Sigmoid colon (tissue), 7 donors: ENCODE results near the gene SIGLEC8. TPM values are rescaled to one million over a fixed set of nuclear protein-coding genes. Genes with fewer than 3 reads are reported as not detected.
"Not testable (repeated sequence)": the region's sequence is repeated elsewhere in the genome, so short reads cannot be mapped to it uniquely, and the experiment has no call there.

ENCODE experiments used
- DNase-seq: peaks from one replicate; pipeline ENCODE4 v3.0.0-alpha.2; 2019
- H3K27ac ChIP-seq, 4 donors: fragments of 200-600 bp; sonication (generic); one replicate each; pipeline ENCODE4 v1.5.1; 2016 to 2019; ENCODE audit warnings: mild to moderate bottlenecking in 1 of 4
- H3K27me3 ChIP-seq, 3 donors: fragments of 200-600 bp; sonication (generic); one replicate each; pipeline ENCODE4 v1.5.1; 2019; ENCODE audit warnings: mild to moderate bottlenecking in 1 of 3
- H3K36me3 ChIP-seq, 4 donors: fragments of 200-600 bp; sonication (generic); one replicate each; pipeline ENCODE4 v1.5.1; 2016 to 2019
- H3K4me1 ChIP-seq, 4 donors: fragments of 200-600 bp; sonication (generic); one replicate each; pipeline ENCODE4 v1.5.1; 2017 to 2019
- H3K4me3 ChIP-seq, 4 donors: fragments of 200-600 bp; sonication (generic); one replicate each; pipeline ENCODE4 v1.5.1; 2017 to 2019; ENCODE audit warnings: mild to moderate bottlenecking in 2 of 4, moderate library complexity in 1 of 4
- H3K9me3 ChIP-seq, 4 donors: fragments of 200-600 bp in 3 of 4; sonication (generic) in 3 of 4; one replicate each; pipeline versions ENCODE4 v1.5.1 to v1.6.1; 2013 to 2019
- CTCF ChIP-seq, 4 experiments: fragments of 450-650 bp in 3 of 4; fragments of 200-600 bp in 1 of 4; IDR thresholded peaks; one replicate each; pipeline ENCODE4 v1.5.1; 2016 to 2019; ENCODE audit warnings: antibody characterized with exemption in 4 of 4, mild to moderate bottlenecking in 3 of 4, moderate library complexity in 2 of 4
- EP300 ChIP-seq, 4 donors: sonication (generic); formaldehyde crosslinking; IDR thresholded peaks; one replicate each; pipeline ENCODE4 v1.6.1; 2017; ENCODE audit warnings: antibody characterized with exemption in 4 of 4
- POLR2A ChIP-seq, 2 donors: fragments of 450-650 bp; IDR thresholded peaks; one replicate each; pipeline ENCODE4 v1.6.1; 2016; ENCODE audit warnings: antibody characterized with exemption in 2 of 2, mild to moderate bottlenecking in 2 of 2, moderate library complexity in 2 of 2
- POLR2AphosphoS5 ChIP-seq, 4 donors: sonication (generic); formaldehyde crosslinking; IDR thresholded peaks; one replicate each; pipeline ENCODE4 v1.6.1; 2017; ENCODE audit warnings: antibody characterized with exemption in 4 of 4
- WGBS, 2 donors: extraction: QIAGEN DNeasy Blood & Tissue Kit; methylation state at CpG; one replicate each; pipeline ENCODE4 v1.1.7; 2013; 5-methylcytosine and 5-hydroxymethylcytosine counted together
- intact Hi-C: fragments of 100-400 bp; cut with DNase I; formaldehyde crosslinking; loops from one replicate; pipeline ENCODE4 v1.15.1; 2023
- polyA plus RNA-seq, 3 donors: library from polyadenylated mRNA; stranded (reverse); fragments of 200-250 nt; gene quantifications; one replicate each; pipeline ENCODE4 v1.2.3, GENCODE V29; 2013
- total RNA-seq, 4 donors: library from RNA; depleted of rRNA; stranded (reverse); fragments of >200 nt; gene quantifications; one replicate each; pipeline ENCODE4 v1.1.0, GENCODE V29; 2016
- donor health status: healthy with polysubstance abuse.
- donor health status: Bipolar disorder and iron deficiency.
- donor health status: healthy.

The SIGLEC8 gene
- total and polyA plus RNA-seq, 7 donors = 0.36 to 4.9 (median 1.3) TPM; not detected in 3

- no peaks in the 10 kb centered on the region for H3K36me3 ChIP-seq
- WGBS, 2 donors = 39 to 58% methylated on average over 21 of the region's 21 CpGs
- H3K9me3 ChIP-seq = no peaks in the 10 kb centered on the region
- no peak for DNase-seq
- peaks cover 5 to 42% (median 11%) of the 10 kb centered on the region in 3 donors for H3K27me3 ChIP-seq
- intact Hi-C loops = no loop called here
- peak within 1 kb of the TSS in 1 of 4 donors; percentile 28 for H3K27ac ChIP-seq
- no peak for TF ChIP-seq POLR2AphosphoS5 (IDR thresholded peaks at IDR 0.05)
- no peak for TF ChIP-seq CTCF (IDR thresholded peaks at IDR 0.05)
- no peak for TF ChIP-seq EP300 (IDR thresholded peaks at IDR 0.05)
- no peak for TF ChIP-seq POLR2A (IDR thresholded peaks at IDR 0.05)
- H3K4me3 ChIP-seq = no peak within 1 kb of the TSS
- H3K4me1 ChIP-seq = no peaks in the 10 kb centered on the region
Observed at GRCh38 chr19:51417107-51417809, 41.0 kb downstream of the SIGLEC8 start, which contains the start of gene SIGLEC10. Gene SIGLEC10, minus strand, starts transcription at chr19:51417642. Its CDS starts 61 bp downstream, at chr19:51417581.

GRCh38 chr19:51416422-51416821 is 41.8 kb downstream of the SIGLEC8 start:
- H3K27ac ChIP-seq, H3K4me1 ChIP-seq, DNase-seq, H3K36me3 ChIP-seq, H3K4me3 ChIP-seq, H3K9me3 ChIP-seq, intact Hi-C loops: not testable (repeated sequence)
- H3K27me3 ChIP-seq = peaks cover 2 to 34% (median 6%) of the 10 kb centered on the region in 3 donors
- 67 to 78% methylated on average over 15 of the region's 15 CpGs for WGBS, 2 donors

GRCh38 chr19:51415187-51415586 is 43.1 kb downstream of the SIGLEC8 start:
- intact Hi-C loops = no loop called here
- Histone ChIP-seq H3K27me3 (peaks cover 0 to 23% (median 0%) of the 10 kb centered on the region in 3 donors), H3K36me3 (no peaks in the 10 kb centered on the region), H3K9me3 (no peaks in the 10 kb centered on the region), H3K27ac (no peak overlapping the region), H3K4me1 (no peaks in the 10 kb centered on the region), H3K4me3 (no peak overlapping the region)
- TF ChIP-seq CTCF (IDR thresholded peaks at IDR 0.05) = no peak
- TF ChIP-seq EP300 (IDR thresholded peaks at IDR 0.05) = no peak
- TF ChIP-seq POLR2AphosphoS5 (IDR thresholded peaks at IDR 0.05) = no peak
- no peak for TF ChIP-seq POLR2A (IDR thresholded peaks at IDR 0.05)
- 84 to 89% methylated on average over 12 of the region's 12 CpGs for WGBS, 2 donors
- no peak for DNase-seq

- Histone ChIP-seq H3K4me3 (no peak overlapping the region), H3K9me3 (no peaks in the 10 kb centered on the region), H3K36me3 (no peaks in the 10 kb centered on the region), H3K4me1 (no peaks in the 10 kb centered on the region), H3K27me3 (peaks cover 0 to 10% (median 0%) of the 10 kb centered on the region in 3 donors), H3K27ac (no peak overlapping the region)
- 90 to 91% methylated on average over 15 of the region's 15 CpGs for WGBS, 2 donors
- no peak for DNase-seq
- intact Hi-C loops = no loop called here
- TF ChIP-seq EP300 (IDR thresholded peaks at IDR 0.05) (no peak), CTCF (IDR thresholded peaks at IDR 0.05) (no peak), POLR2AphosphoS5 (IDR thresholded peaks at IDR 0.05) (no peak), POLR2A (IDR thresholded peaks at IDR 0.05) (no peak)
Observed at GRCh38 chr19:51410950-51411748, 47.1 kb downstream of the SIGLEC8 start.

- 18 to 44% methylated on average over 6 of the region's 6 CpGs for WGBS, 2 donors
- intact Hi-C loops = no loop called here
- Histone ChIP-seq H3K27me3 (peaks cover 0 to 3% (median 0%) of the 10 kb centered on the region in 3 donors), H3K4me1 (no peaks in the 10 kb centered on the region), H3K9me3 (no peaks in the 10 kb centered on the region), H3K36me3 (no peaks in the 10 kb centered on the region), H3K4me3 (no peak overlapping the region), H3K27ac (no peak overlapping the region)
- TF ChIP-seq POLR2A (IDR thresholded peaks at IDR 0.05) = no peak
- TF ChIP-seq CTCF (IDR thresholded peaks at IDR 0.05) = peak in 2 of 4 experiments; percentile 18 to 20
- no peak for DNase-seq
Observed at GRCh38 chr19:51407511-51408131, 50.6 kb downstream of the SIGLEC8 start.
